MM.1S (cell line): ENCODE results near the gene MARCHF6.

Source experiments
- DNase-seq: peaks from one replicate; pipeline ENCODE4 v3.0.0-alpha.2; 2015
- H2AFZ ChIP-seq: fragments of 300-600 bp; sonication (generic); 2 replicates; pipeline ENCODE4 v1.6.0; 2016; ENCODE audit warnings: antibody characterized with exemption, low read length
- H3F3A ChIP-seq: fragments of 300-600 bp; sonication (generic); 2 replicates; pipeline ENCODE4 v1.6.1; 2016; ENCODE audit warnings: mild to moderate bottlenecking, antibody characterized with exemption, low read length, moderate library complexity, mixed read lengths; ENCODE audit not compliant: insufficient read depth
- H3K27ac ChIP-seq: fragments of 300-600 bp; sonication (generic); 2 replicates; pipeline ENCODE4 v1.5.1; 2016; ENCODE audit warnings: mild to moderate bottlenecking, low read length
- H3K27me3 ChIP-seq: fragments of 300-600 bp; sonication (generic); replicated peaks from 2 replicates; pipeline ENCODE4 v1.6.0; 2016; ENCODE audit warnings: low read length; ENCODE audit not compliant: insufficient read depth
- H3K36me3 ChIP-seq: fragments of 300-600 bp; sonication (generic); replicated peaks from 2 replicates; pipeline ENCODE4 v1.6.1; 2016; ENCODE audit warnings: mild to moderate bottlenecking, low read length, mixed read lengths; ENCODE audit not compliant: insufficient read depth
- H3K4me1 ChIP-seq: fragments of 300-600 bp; sonication (generic); 2 replicates; pipeline ENCODE4 v1.6.1; 2016; ENCODE audit warnings: low read length, mixed read lengths
- H3K4me2 ChIP-seq: fragments of 300-600 bp; sonication (generic); 2 replicates; pipeline ENCODE4 v1.6.0; 2016; ENCODE audit warnings: low read depth, low read length
- H3K4me3 ChIP-seq: fragments of 300-600 bp; sonication (generic); 2 replicates; pipeline ENCODE4 v1.5.1; 2016; ENCODE audit warnings: low read length, mixed read lengths
- H3K79me2 ChIP-seq: fragments of 300-600 bp; sonication (generic); 2 replicates; pipeline ENCODE4 v1.6.1; 2016; ENCODE audit warnings: mixed run types, low read length, mixed read lengths
- H3K9ac ChIP-seq: fragments of 300-600 bp; sonication (generic); 2 replicates; pipeline ENCODE4 v1.6.1; 2016; ENCODE audit warnings: low read length, mixed read lengths
- H3K9me2 ChIP-seq: fragments of 300-600 bp; sonication (generic); replicated peaks from 2 replicates; pipeline ENCODE4 v1.6.1; 2016; ENCODE audit warnings: mild to moderate bottlenecking, low read length, mixed read lengths; ENCODE audit not compliant: insufficient read depth
- H3K9me3 ChIP-seq: fragments of 300-600 bp; sonication (generic); replicated peaks from 2 replicates; pipeline ENCODE4 v1.6.1; 2016; ENCODE audit warnings: mild to moderate bottlenecking, low read length, mixed read lengths; ENCODE audit not compliant: insufficient read depth
- H4K20me1 ChIP-seq: fragments of 300-600 bp; sonication (generic); 2 replicates; pipeline ENCODE4 v1.6.1; 2016; ENCODE audit warnings: mild to moderate bottlenecking, low read length, moderate library complexity, mixed read lengths; ENCODE audit not compliant: insufficient read depth
- EZH2 ChIP-seq: fragments of 300-600 bp; sonication (generic); optimal IDR thresholded peaks from 2 replicates; pipeline ENCODE3; 2017; ENCODE audit warnings: low read depth, mild to moderate bottlenecking, antibody characterized with exemption, low read length, mixed read lengths
- EZH2phosphoT487 ChIP-seq: fragments of 300-600 bp; sonication (generic); IDR thresholded peaks from 2 replicates; pipeline ENCODE4 v1.6.1; 2018; ENCODE audit warnings: antibody characterized with exemption, low read length
- TF ChIP-seq, protein P1 (sequence below): fragments of 300-600 bp; sonication (generic); IDR thresholded peaks from 2 replicates; pipeline ENCODE4 v1.5.1; 2016; ENCODE audit warnings: antibody characterized with exemption, low read length, mixed read lengths

The MARCHF6 gene

GRCh38 chr5:10333154-10334006 is 20.1 kb upstream of the MARCHF6 start:
- Histone ChIP-seq H3K4me1 (no peaks in the 10 kb centered on the region), H3K4me2 (peak overlapping the region; percentile 93), H3K9ac (peak overlapping the region; percentile 42; the same call in 1 of the 2 replicates), H3K4me3 (peak overlapping the region; percentile 81), H2AFZ (peak overlapping the region; percentile 88), H4K20me1 (no peaks in the 10 kb centered on the region), H3K9me2 (no peaks in the 10 kb centered on the region), H3K36me3 (no peaks in the 10 kb centered on the region), H3K79me2 (no peaks in the 10 kb centered on the region), H3K9me3 (no peaks in the 10 kb centered on the region), H3F3A (no peaks in the 10 kb centered on the region), H3K27me3 (no peaks in the 10 kb centered on the region), H3K27ac (no peak overlapping the region)
- DNase-seq, result peak; percentile 49
- TF ChIP-seq EZH2phosphoT487, result no peak
- TF ChIP-seq, protein P1, sequence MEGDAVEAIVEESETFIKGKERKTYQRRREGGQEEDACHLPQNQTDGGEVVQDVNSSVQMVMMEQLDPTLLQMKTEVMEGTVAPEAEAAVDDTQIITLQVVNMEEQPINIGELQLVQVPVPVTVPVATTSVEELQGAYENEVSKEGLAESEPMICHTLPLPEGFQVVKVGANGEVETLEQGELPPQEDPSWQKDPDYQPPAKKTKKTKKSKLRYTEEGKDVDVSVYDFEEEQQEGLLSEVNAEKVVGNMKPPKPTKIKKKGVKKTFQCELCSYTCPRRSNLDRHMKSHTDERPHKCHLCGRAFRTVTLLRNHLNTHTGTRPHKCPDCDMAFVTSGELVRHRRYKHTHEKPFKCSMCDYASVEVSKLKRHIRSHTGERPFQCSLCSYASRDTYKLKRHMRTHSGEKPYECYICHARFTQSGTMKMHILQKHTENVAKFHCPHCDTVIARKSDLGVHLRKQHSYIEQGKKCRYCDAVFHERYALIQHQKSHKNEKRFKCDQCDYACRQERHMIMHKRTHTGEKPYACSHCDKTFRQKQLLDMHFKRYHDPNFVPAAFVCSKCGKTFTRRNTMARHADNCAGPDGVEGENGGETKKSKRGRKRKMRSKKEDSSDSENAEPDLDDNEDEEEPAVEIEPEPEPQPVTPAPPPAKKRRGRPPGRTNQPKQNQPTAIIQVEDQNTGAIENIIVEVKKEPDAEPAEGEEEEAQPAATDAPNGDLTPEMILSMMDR, result no peak; the same call in 1 of the 2 replicates
- no peak for TF ChIP-seq EZH2

GRCh38 chr5:10334831-10335230 is 18.7 kb upstream of the MARCHF6 start:
- no peaks in the 10 kb centered on the region for H3K27me3 ChIP-seq
- H3K4me1 ChIP-seq, result no peaks in the 10 kb centered on the region
- TF ChIP-seq EZH2, result no peak
- TF ChIP-seq EZH2phosphoT487, result no peak
- TF ChIP-seq, protein P1, result no peak
- no peaks in the 10 kb centered on the region for H4K20me1 ChIP-seq
- no peaks in the 10 kb centered on the region for H3K36me3 ChIP-seq
- no peak overlapping the region for H2AFZ ChIP-seq
- no peak overlapping the region for H3K27ac ChIP-seq
- no peaks in the 10 kb centered on the region for H3K9me3 ChIP-seq
- H3K9me2 ChIP-seq, result no peaks in the 10 kb centered on the region
- no peak overlapping the region for H3K4me2 ChIP-seq
- H3K79me2 ChIP-seq, result no peaks in the 10 kb centered on the region
- H3K9ac ChIP-seq, result no peak overlapping the region
- H3K4me3 ChIP-seq, result no peak overlapping the region
- no peak for DNase-seq
- H3F3A ChIP-seq, result no peaks in the 10 kb centered on the region

- Histone ChIP-seq H4K20me1 (no peaks in the 10 kb centered on the region), H2AFZ (no peak overlapping the region)
These were observed 17.6 kb upstream of the MARCHF6 start for GRCh38 chr5:10335711-10336470.

More at GRCh38 chr5:10335711-10336470, 17.6 kb upstream of the MARCHF6 start:
- no peaks in the 10 kb centered on the region for H3K79me2 ChIP-seq
- no peaks in the 10 kb centered on the region for H3K36me3 ChIP-seq
- H3K4me3 ChIP-seq, result no peak overlapping the region
- TF ChIP-seq EZH2phosphoT487, result no peak
- TF ChIP-seq EZH2, result no peak
- TF ChIP-seq, protein P1, result no peak
- no peaks in the 10 kb centered on the region for H3K9me2 ChIP-seq
- H3K27me3 ChIP-seq, result no peaks in the 10 kb centered on the region
- no peak overlapping the region for H3K9ac ChIP-seq
- no peak overlapping the region for H3K27ac ChIP-seq
- no peaks in the 10 kb centered on the region for H3F3A ChIP-seq
- no peak overlapping the region for H3K4me2 ChIP-seq
- H3K4me1 ChIP-seq, result no peaks in the 10 kb centered on the region
- no peaks in the 10 kb centered on the region for H3K9me3 ChIP-seq
- DNase-seq, result no peak
